ENCODE data around the gene EIF2S2.

EIF2S2 gene

GRCh38 chr20:34042262-34042661 lies 69.8 kb downstream of the EIF2S2 start:
- Histone ChIP-seq H3K27ac (no peak overlapping the region), H3K4me3 (no peak overlapping the region)

- no peak overlapping the region for H3K4me3 ChIP-seq
- no peak overlapping the region for H3K27ac ChIP-seq
Observed at GRCh38 chr20:34041226-34041625, 70.8 kb downstream of the EIF2S2 start.

GRCh38 chr20:34040300-34040995 lies 71.6 kb downstream of the EIF2S2 start:
- Histone ChIP-seq H3K4me3 (no peak overlapping the region), H3K27ac (no peak overlapping the region)

Measured in skin epidermis (tissue), 12 donors.